Suprapubic skin (tissue), 4 donors: ENCODE data around the gene DNAJC6.

Experiments used
- CTCF ChIP-seq, 2 donors: fragments of 200-600 bp in 1 of 2; fragments of 450-650 bp in 1 of 2; sonication (generic) in 1 of 2; IDR thresholded peaks; one replicate each; pipeline ENCODE4 v1.5.1; 2016 to 2019; ENCODE audit warnings: antibody characterized with exemption in 2 of 2, mild to moderate bottlenecking in 1 of 2, moderate library complexity in 1 of 2
- POLR2A ChIP-seq, 2 donors: fragments of 450-650 bp; IDR thresholded peaks; one replicate each; pipeline ENCODE4 v1.6.1; 2017; ENCODE audit warnings: antibody characterized with exemption in 2 of 2, mild to moderate bottlenecking in 2 of 2, moderate library complexity in 2 of 2
- POLR2AphosphoS5 ChIP-seq, 3 donors: sonication (generic); formaldehyde crosslinking; IDR thresholded peaks; one replicate each; pipeline ENCODE4 v1.6.1; 2017; ENCODE audit warnings: antibody characterized with exemption in 3 of 3

GRCh38 chr1:65441464-65441863 lies 132.1 kb downstream of the DNAJC6 start:
- TF ChIP-seq POLR2A (IDR thresholded peaks at IDR 0.05) (no peak), CTCF (IDR thresholded peaks at IDR 0.05) (no peak), POLR2AphosphoS5 (IDR thresholded peaks at IDR 0.05) (no peak)
